Muscle of leg (tissue), 16 donors: Measurements from ENCODE around the gene YBEY. TPM values are rescaled to one million over a fixed set of nuclear protein-coding genes. Genes with fewer than 3 reads are reported as not detected.
A peak's percentile ranks its signal among the peaks of the same experiment; 100 is the strongest.
"Not testable (repeated sequence)": the region's sequence is repeated elsewhere in the genome, so short reads cannot be mapped to it uniquely, and the experiment has no call there.

Source experiments
- DNase-seq: peaks from one replicate; pipeline ENCODE4 v3.0.0; 2013
- H3K27ac ChIP-seq: one replicate; pipeline ENCODE4 v1.5.1; 2013; ENCODE audit warnings: mild to moderate bottlenecking, low read length, control low read depth
- H3K27me3 ChIP-seq: one replicate; pipeline ENCODE4 v1.6.1; 2013; ENCODE audit warnings: low read length; ENCODE audit not compliant: control insufficient read depth, insufficient read depth
- H3K36me3 ChIP-seq: one replicate; pipeline ENCODE4 v1.6.1; 2013; ENCODE audit warnings: low read length; ENCODE audit not compliant: control insufficient read depth, insufficient read depth
- H3K4me1 ChIP-seq: one replicate; pipeline ENCODE4 v1.6.1; 2013; ENCODE audit warnings: low read length; ENCODE audit not compliant: control insufficient read depth, insufficient read depth
- H3K4me3 ChIP-seq: one replicate; pipeline ENCODE4 v1.5.1; 2013; ENCODE audit warnings: low read length, control low read depth
- H3K9me3 ChIP-seq: replicated peaks from 2 replicates; pipeline ENCODE4 v1.6.1; 2013; ENCODE audit warnings: low read depth, low read length; ENCODE audit not compliant: control insufficient read depth
- WGBS: methylation state at CpG from one replicate; pipeline ENCODE4 v1.1.5; 2013; ENCODE audit warnings: missing lambda C conversion rate; ENCODE audit not compliant: insufficient coverage; 5-methylcytosine and 5-hydroxymethylcytosine counted together
- long read RNA-seq, 11 donors: transcript quantifications; one replicate each; lab custom pipeline, GENCODE V29; 2026
- polyA plus RNA-seq, 8 donors: library from polyadenylated mRNA; unstranded; fragments of 120-200 nt; gene quantifications; one replicate each; pipeline versions ENCODE4 v1.2.1 to v1.2.3, GENCODE V29; 2013; ENCODE audit warnings: inconsistent platforms in 1 of 8, low replicate concordance in 1 of 8; ENCODE audit not compliant: insufficient read length in 8 of 8, insufficient read depth in 1 of 8
- total RNA-seq: library from RNA; stranded (reverse); fragments of 120-200 nt; gene quantifications from one replicate; pipeline ENCODE4 v1.2.4, GENCODE V29; 2013

YBEY gene
- total RNA-seq, result 15.4 TPM
- 10 to 100 TPM; 13.0 to 26.7 (median 20.1) TPM for polyA plus RNA-seq
- long read RNA-seq, donor 1, partial matches to known transcripts, result 0 of 4 reads
- long read RNA-seq, donor 1, other reads (novel, unspliced or antisense), result 0 of 4 reads
- long read RNA-seq, donor 2, partial matches to known transcripts, result 0 of 5 reads
- long read RNA-seq, donor 2, other reads (novel, unspliced or antisense), result 0 of 5 reads
- long read RNA-seq, donor 3, transcript YBEY-206 (5 exons, 744 nt), result major isoform, 6 of 16 reads
- long read RNA-seq, donor 3, partial matches to known transcripts, result 6 of 16 reads
- long read RNA-seq, donor 3, other reads (novel, unspliced or antisense), result 0 of 16 reads
- long read RNA-seq, donor 4, partial matches to known transcripts, result 7 of 14 reads
- long read RNA-seq, donor 4, other reads (novel, unspliced or antisense), result 0 of 14 reads
- long read RNA-seq, donor 5, transcript YBEY-206 (5 exons, 744 nt), result major isoform, 16 of 46 reads
- long read RNA-seq, donor 5, partial matches to known transcripts, result 26 of 46 reads
- long read RNA-seq, donor 5, other reads (novel, unspliced or antisense), result 0 of 46 reads
- long read RNA-seq, donor 6, transcript YBEY-201 (5 exons, 1,019 nt), result minor isoform, 6 of 84 reads
- long read RNA-seq, donor 6, transcript YBEY-206 (5 exons, 744 nt), result major isoform, 29 of 84 reads
- long read RNA-seq, donor 6, partial matches to known transcripts, result 36 of 84 reads
- long read RNA-seq, donor 6, other reads (novel, unspliced or antisense), result 6 of 84 reads
- long read RNA-seq, donor 7, transcript YBEY-206 (5 exons, 744 nt), result major isoform, 17 of 57 reads
- long read RNA-seq, donor 7, partial matches to known transcripts, result 34 of 57 reads
- long read RNA-seq, donor 7, other reads (novel, unspliced or antisense), result 0 of 57 reads
- long read RNA-seq, donor 8, transcript YBEY-206 (5 exons, 744 nt), result major isoform, 8 of 11 reads
- long read RNA-seq, donor 8, partial matches to known transcripts, result 0 of 11 reads
- long read RNA-seq, donor 8, other reads (novel, unspliced or antisense), result 0 of 11 reads
- long read RNA-seq, donor 9, transcript YBEY-206 (5 exons, 744 nt), result major isoform, 11 of 32 reads
- long read RNA-seq, donor 9, partial matches to known transcripts, result 17 of 32 reads
- long read RNA-seq, donor 9, other reads (novel, unspliced or antisense), result 0 of 32 reads
- long read RNA-seq, donor 10, transcript YBEY-206 (5 exons, 744 nt), result major isoform, 13 of 30 reads
- long read RNA-seq, donor 10, partial matches to known transcripts, result 13 of 30 reads
- long read RNA-seq, donor 10, other reads (novel, unspliced or antisense), result 0 of 30 reads
- long read RNA-seq, donor 11, transcript YBEY-206 (5 exons, 744 nt), result major isoform, 6 of 14 reads
- long read RNA-seq, donor 11, partial matches to known transcripts, result 6 of 14 reads
- long read RNA-seq, donor 11, other reads (novel, unspliced or antisense), result 0 of 14 reads

DNA sequence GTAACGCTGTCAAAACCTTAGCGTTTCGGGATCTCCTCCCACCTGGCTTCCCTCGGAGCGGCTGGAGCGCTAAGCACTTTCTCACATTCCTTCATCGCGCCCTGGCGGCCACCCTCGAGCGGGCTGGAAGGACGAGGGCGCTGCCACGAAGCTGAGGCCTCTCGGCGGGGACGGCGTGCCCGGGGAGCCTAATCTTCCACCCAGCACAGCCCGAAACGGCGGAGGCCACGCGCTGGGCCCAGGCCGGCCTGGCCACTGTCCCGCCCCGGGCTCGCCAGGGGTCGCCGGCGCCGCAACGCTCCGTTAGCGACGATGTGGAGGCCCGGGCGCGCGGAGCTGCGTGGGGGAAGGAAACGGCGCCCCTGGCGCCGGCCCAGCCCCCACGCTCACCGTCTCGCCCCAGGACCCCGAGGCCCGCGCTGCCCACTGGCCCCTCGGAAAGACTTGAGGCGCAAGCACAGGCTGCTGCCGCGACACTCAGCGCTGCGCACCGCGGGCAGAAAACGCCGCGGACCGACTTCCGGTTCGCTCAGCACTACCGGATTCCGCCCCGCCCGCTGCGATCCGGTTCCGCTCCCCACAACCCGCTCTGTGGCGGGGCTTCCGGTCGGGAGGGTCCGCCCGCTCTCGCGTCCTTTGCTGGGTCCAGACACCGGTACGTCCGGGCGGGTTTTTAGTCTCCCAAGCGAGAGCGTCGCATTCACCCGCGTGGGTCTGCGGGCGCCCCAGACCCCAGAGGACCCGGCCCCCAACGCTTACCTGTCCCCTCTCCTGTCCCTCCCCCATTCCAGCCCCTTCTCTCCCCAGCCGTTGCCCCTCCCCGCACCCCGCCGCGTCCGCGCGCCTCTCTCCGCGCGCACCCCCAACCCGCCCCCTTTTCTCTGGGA lies at the start of gene YBEY:
Gene YBEY, plus strand, starts transcription at position 582 of the 887 bp plus-strand sequence. CDS start 572 bp downstream, outside the sequence.
- under 1% methylated on average over 104 of the region's 105 CpGs for WGBS
- DNase-seq, result peak; percentile 96
- peak within 1 kb of the TSS; percentile 83 for H3K4me3 ChIP-seq
- H3K9me3 ChIP-seq, result no peaks in the 10 kb centered on the region
- peaks cover 40% of the 10 kb centered on the region for H3K36me3 ChIP-seq
- peaks cover 24% of the 10 kb centered on the region for H3K4me1 ChIP-seq
- no peaks in the 10 kb centered on the region for H3K27me3 ChIP-seq
- peak within 1 kb of the TSS; percentile 99 for H3K27ac ChIP-seq

- no peaks in the 10 kb centered on the region for H3K9me3 ChIP-seq
- no peaks in the 10 kb centered on the region for H3K27me3 ChIP-seq
- H3K4me3 ChIP-seq, result no peak overlapping the region
- no peak overlapping the region for H3K27ac ChIP-seq
- H3K36me3 ChIP-seq, result peaks cover 69% of the 10 kb centered on the region
- no CpG with 5 or more reads among the region's 5 CpGs for WGBS
- DNase-seq, result no peak
- H3K4me1 ChIP-seq, result no peaks in the 10 kb centered on the region
Observed at GRCh38 chr21:46237474-46237873, 48.7 kb upstream of the YBEY start.

DNA sequence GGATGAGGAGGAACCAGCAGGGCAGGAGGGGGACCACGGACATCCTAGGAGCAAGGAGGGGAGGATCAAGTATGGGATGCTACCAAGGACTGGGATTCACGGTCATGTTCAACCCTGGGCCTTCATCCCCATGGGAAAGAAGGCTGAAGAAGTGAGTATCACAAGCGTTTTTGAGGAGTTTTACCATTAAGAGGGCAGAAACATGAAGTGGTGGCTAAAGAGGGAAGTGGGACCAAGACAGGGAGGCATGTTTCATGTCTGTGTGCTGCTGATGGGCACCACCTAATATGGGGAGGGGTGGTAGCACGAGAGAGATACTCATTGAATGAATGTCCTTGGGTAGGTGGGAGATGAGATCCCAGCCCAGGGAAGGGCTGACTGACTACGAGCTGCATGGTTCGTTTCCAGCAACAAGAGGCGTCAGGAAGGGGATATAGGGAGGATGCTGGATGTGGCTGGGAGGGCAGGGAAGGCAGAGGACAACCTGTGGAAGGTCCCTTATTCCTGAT lies 46.3 kb upstream of the YBEY start:
- DNase-seq, result no peak
- no peak overlapping the region for H3K27ac ChIP-seq
- 82% methylated on average over 6 of the region's 7 CpGs for WGBS
- peaks cover 74% of the 10 kb centered on the region for H3K36me3 ChIP-seq
- no peaks in the 10 kb centered on the region for H3K4me1 ChIP-seq
- no peaks in the 10 kb centered on the region for H3K27me3 ChIP-seq
- no peak overlapping the region for H3K4me3 ChIP-seq
- no peaks in the 10 kb centered on the region for H3K9me3 ChIP-seq

GRCh38 chr21:46241577-46241976 lies 44.6 kb upstream of the YBEY start:
- not testable (repeated sequence) for H3K4me1 ChIP-seq, H3K27ac ChIP-seq, H3K9me3 ChIP-seq, DNase-seq, H3K27me3 ChIP-seq, H3K4me3 ChIP-seq
- peaks cover 72% of the 10 kb centered on the region for H3K36me3 ChIP-seq
- 100% methylated on average over 1 of the region's 1 CpG for WGBS

GRCh38 chr21:46243325-46243724 lies 42.8 kb upstream of the YBEY start:
- H3K27ac ChIP-seq, result no peak overlapping the region
- H3K4me3 ChIP-seq, result no peak overlapping the region
- no peaks in the 10 kb centered on the region for H3K9me3 ChIP-seq
- no peak for DNase-seq
- WGBS, result 89% methylated on average over 4 of the region's 8 CpGs
- no peaks in the 10 kb centered on the region for H3K4me1 ChIP-seq
- peaks cover 82% of the 10 kb centered on the region for H3K36me3 ChIP-seq
- no peaks in the 10 kb centered on the region for H3K27me3 ChIP-seq

DNA sequence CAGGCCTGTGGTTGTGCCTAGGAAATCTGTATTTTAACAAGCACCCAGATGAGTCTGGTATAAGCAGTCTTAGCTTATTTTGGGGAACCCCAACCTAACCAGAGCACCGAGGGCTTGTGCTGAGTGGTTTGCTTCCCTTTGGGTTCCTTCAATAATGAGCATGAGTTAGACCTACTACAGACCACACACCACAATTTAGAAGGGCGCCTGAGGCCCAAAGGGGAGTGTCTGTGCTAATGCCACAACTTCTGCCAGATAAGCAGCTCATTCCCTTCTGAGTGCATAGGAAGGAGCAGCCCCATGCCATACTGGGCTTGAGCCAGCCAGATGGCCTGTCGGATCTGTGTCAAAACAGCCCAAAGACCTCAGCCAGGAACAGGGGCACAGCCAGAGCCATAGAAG lies 42.2 kb upstream of the YBEY start:
- H3K27ac ChIP-seq, result no peak overlapping the region
- WGBS, result 88% methylated on average over 1 of the region's 3 CpGs

GRCh38 chr21:46244602-46245001 lies 41.5 kb upstream of the YBEY start:
- Histone ChIP-seq H3K9me3 (no peaks in the 10 kb centered on the region), H3K36me3 (peaks cover 74% of the 10 kb centered on the region), H3K4me1 (no peaks in the 10 kb centered on the region), H3K27ac (no peak overlapping the region), H3K4me3 (no peak overlapping the region), H3K27me3 (no peaks in the 10 kb centered on the region)
- DNase-seq, result no peak
- 82% methylated on average over 8 of the region's 8 CpGs for WGBS

More for the DNA sequence above, 42.2 kb upstream of the YBEY start:
- H3K4me3 ChIP-seq, result no peak overlapping the region
- DNase-seq, result no peak
- H3K27me3 ChIP-seq, result no peaks in the 10 kb centered on the region
- no peaks in the 10 kb centered on the region for H3K4me1 ChIP-seq
- H3K9me3 ChIP-seq, result no peaks in the 10 kb centered on the region
- peaks cover 79% of the 10 kb centered on the region for H3K36me3 ChIP-seq

DNA sequence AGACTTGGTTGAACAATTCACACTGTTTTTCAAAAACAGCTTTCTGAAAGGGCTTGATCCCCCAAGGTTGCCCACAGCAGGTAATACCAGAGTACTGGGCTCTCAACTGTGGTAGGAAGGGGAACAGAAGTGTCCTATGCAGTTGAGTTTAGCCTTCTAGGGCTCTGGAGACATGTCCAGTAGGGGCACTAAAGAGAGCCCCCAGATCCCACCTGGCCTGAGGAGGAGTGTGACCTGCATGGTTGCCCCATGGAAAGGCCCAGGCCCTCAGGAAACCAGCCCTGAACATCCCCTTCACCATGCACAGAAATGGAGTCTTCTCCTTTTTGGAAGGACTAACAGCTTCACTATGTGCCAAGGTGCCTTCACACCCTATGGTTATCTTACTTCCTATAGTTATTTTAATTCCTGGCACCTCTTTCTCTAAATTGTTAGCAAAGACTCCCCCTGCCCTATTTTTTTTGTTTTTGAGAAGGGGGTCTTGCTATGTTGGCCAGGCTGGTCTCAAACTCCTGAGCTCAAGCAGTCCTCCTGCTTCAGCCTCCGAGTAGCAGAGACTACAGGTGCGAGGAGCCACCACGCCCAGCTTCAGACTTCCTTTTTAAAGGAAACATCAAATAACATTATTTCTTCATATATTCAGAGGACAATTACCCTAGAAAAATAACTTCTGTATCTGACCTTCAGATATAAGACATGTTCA lies 40.8 kb upstream of the YBEY start:
- H3K27me3 ChIP-seq, result no peaks in the 10 kb centered on the region
- no peaks in the 10 kb centered on the region for H3K9me3 ChIP-seq
- H3K4me1 ChIP-seq, result no peaks in the 10 kb centered on the region
- no peak overlapping the region for H3K4me3 ChIP-seq
- H3K27ac ChIP-seq, result no peak overlapping the region
- H3K36me3 ChIP-seq, result peaks cover 73% of the 10 kb centered on the region
- WGBS, result no CpG with 5 or more reads among the region's 3 CpGs
- no peak for DNase-seq
